Loucy (cell line): Measurements from ENCODE around the gene GYG1.

Experiments
- H2AFZ ChIP-seq: fragments of 200-600 bp; sonication (generic); 2 replicates; pipeline ENCODE4 v1.6.0; 2016; ENCODE audit warnings: antibody characterized with exemption, mild to moderate bottlenecking, low read length, moderate library complexity
- H3F3A ChIP-seq: fragments of 200-600 bp; 2 replicates; pipeline ENCODE4 v1.6.0; 2016; ENCODE audit warnings: antibody characterized with exemption, low read depth, mild to moderate bottlenecking
- H3K27me3 ChIP-seq: fragments of 200-600 bp; sonication (generic); 2 replicates; pipeline ENCODE4 v1.6.1; 2014; ENCODE audit warnings: low read length, mild to moderate bottlenecking; ENCODE audit not compliant: insufficient read depth, poor library complexity, severe bottlenecking
- H3K36me3 ChIP-seq: fragments of 200-600 bp; sonication (generic); 2 replicates; pipeline ENCODE4 v1.6.1; 2016; ENCODE audit warnings: low read length; ENCODE audit not compliant: insufficient read depth
- H3K4me1 ChIP-seq: fragments of 200-600 bp; sonication (generic); 2 replicates; pipeline ENCODE4 v1.5.1; 2014; ENCODE audit warnings: low read length, mild to moderate bottlenecking; ENCODE audit not compliant: insufficient read depth, poor library complexity, severe bottlenecking
- H3K4me2 ChIP-seq: fragments of 200-600 bp; sonication (generic); 2 replicates; pipeline ENCODE4 v1.6.0; 2014; ENCODE audit warnings: antibody characterized with exemption, low read length, low read depth, mild to moderate bottlenecking; ENCODE audit not compliant: poor library complexity, severe bottlenecking
- H3K4me3 ChIP-seq: fragments of 200-600 bp; sonication (generic); 2 replicates; pipeline ENCODE4 v1.5.1; 2014; ENCODE audit warnings: low read length, mild to moderate bottlenecking, mixed read lengths; ENCODE audit not compliant: poor library complexity, severe bottlenecking
- H3K79me2 ChIP-seq: fragments of 200-600 bp; sonication (generic); 2 replicates; pipeline ENCODE4 v1.6.1; 2014; ENCODE audit warnings: low read length; ENCODE audit not compliant: insufficient read depth
- H3K9ac ChIP-seq: fragments of 200-600 bp; sonication (generic); 2 replicates; pipeline ENCODE4 v1.6.0; 2014; ENCODE audit warnings: mild to moderate bottlenecking, low read depth, low read length, moderate library complexity; ENCODE audit not compliant: poor library complexity, severe bottlenecking
- H3K9me2 ChIP-seq: fragments of 200-600 bp; sonication (generic); replicated peaks from 2 replicates; pipeline ENCODE4 v1.6.1; 2016; ENCODE audit warnings: low read depth, low read length, mixed read lengths
- H3K9me3 ChIP-seq: fragments of 200-600 bp; sonication (generic); 2 replicates; pipeline ENCODE4 v1.6.1; 2014; ENCODE audit warnings: mild to moderate bottlenecking, antibody characterized with exemption, low read length, low read depth; ENCODE audit not compliant: insufficient read depth
- H4K20me1 ChIP-seq: fragments of 200-600 bp; sonication (generic); 2 replicates; pipeline ENCODE4 v1.6.0; 2014; ENCODE audit warnings: antibody characterized with exemption, low read length, mild to moderate bottlenecking; ENCODE audit not compliant: insufficient read depth, poor library complexity, severe bottlenecking
- EZH2phosphoT487 ChIP-seq: fragments of 200-600 bp; IDR thresholded peaks from 2 replicates; pipeline ENCODE4 v1.6.1; 2018; ENCODE audit warnings: antibody characterized with exemption, mild to moderate bottlenecking, moderate library complexity, borderline replicate concordance
- TF ChIP-seq, protein P1 (sequence below): fragments of 200-600 bp; sonication (generic); conservative IDR thresholded peaks from 2 replicates; pipeline ENCODE4 v1.5.1; 2014; ENCODE audit warnings: mild to moderate bottlenecking, antibody characterized with exemption, low read length

The GYG1 gene

DNA sequence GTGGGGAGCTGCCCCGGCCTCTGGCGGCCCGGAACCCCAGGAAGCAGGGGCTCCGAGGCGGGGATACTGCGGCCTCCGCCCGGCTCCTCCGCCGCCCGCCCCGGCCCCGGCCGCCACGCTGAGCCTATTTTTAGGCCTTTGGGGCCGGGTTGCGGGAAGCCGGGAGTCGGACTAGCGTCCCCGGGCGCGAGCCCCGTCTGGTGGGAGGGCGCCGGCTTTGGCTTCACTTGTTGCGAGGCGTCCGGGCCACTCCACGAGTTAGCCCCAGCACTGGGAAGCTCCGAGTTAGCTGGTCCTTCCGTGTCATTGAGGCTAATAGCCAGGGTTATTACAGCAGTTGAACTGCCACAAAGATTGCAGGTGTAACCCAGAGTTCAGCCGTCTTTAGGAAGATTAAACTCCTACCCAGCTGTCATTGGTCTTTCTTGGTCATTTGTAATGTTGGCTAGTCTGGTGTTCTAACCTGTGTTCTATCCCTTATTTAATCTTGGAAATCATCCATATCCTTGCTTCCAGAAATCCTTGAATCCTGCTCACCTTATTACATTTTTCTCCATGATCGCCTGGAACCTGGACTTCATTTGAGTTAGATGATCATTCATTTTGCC is 791 bp downstream of the GYG1 start:
- Histone ChIP-seq H3K4me1 (peaks cover 38% of the 10 kb centered on the region), H3K27me3 (no peaks in the 10 kb centered on the region), H3K9me2 (no peaks in the 10 kb centered on the region), H2AFZ (peak overlapping the region; percentile 100), H3K79me2 (peaks cover 26% of the 10 kb centered on the region; the same call in 1 of the 2 replicates), H3K4me3 (peak overlapping the region; percentile 79), H4K20me1 (peaks cover 7% of the 10 kb centered on the region), H3F3A (no peaks in the 10 kb centered on the region), H3K4me2 (peak overlapping the region; percentile 78), H3K9me3 (no peaks in the 10 kb centered on the region), H3K9ac (peak overlapping the region; percentile 86), H3K36me3 (0 out of 2 replicates have a peak, but pooled peaks cover 4% of the 10 kb centered on the region)
- TF ChIP-seq, protein P1, sequence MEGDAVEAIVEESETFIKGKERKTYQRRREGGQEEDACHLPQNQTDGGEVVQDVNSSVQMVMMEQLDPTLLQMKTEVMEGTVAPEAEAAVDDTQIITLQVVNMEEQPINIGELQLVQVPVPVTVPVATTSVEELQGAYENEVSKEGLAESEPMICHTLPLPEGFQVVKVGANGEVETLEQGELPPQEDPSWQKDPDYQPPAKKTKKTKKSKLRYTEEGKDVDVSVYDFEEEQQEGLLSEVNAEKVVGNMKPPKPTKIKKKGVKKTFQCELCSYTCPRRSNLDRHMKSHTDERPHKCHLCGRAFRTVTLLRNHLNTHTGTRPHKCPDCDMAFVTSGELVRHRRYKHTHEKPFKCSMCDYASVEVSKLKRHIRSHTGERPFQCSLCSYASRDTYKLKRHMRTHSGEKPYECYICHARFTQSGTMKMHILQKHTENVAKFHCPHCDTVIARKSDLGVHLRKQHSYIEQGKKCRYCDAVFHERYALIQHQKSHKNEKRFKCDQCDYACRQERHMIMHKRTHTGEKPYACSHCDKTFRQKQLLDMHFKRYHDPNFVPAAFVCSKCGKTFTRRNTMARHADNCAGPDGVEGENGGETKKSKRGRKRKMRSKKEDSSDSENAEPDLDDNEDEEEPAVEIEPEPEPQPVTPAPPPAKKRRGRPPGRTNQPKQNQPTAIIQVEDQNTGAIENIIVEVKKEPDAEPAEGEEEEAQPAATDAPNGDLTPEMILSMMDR, result no peak
- no peak for TF ChIP-seq EZH2phosphoT487

DNA sequence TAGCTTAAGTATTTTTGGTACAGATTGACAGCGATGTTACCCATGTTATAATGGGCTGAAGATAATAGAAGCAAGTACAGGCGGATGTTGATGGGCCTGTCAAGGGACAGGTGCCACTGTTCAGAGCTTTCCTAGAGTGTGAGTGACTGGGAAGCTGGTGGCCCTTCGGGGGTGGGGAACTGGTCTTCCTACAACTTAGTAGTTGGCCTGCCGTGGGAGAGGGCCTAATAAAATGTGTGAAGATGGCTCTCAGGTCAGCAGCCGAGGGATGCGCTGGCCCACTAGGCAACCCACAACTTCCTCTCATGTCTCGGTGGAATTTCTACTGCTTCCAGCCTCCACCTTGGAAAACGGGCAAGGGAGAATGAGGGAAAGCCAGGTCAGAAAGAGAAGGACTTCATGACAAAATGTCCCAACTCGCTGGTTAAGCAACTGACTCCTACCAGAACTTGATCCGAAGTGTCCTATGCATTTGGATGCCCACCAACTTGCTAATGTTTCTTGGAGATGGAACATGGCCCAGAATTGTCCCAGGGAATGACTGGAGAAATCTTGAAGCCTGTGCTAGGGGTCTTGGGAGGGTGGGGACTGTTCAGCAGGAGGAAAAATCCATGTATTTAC is 1.4 kb downstream of the GYG1 start:
- peak overlapping the region; percentile 79 for H3K4me3 ChIP-seq
- H3K9ac ChIP-seq, result peak overlapping the region; percentile 86

DNA sequence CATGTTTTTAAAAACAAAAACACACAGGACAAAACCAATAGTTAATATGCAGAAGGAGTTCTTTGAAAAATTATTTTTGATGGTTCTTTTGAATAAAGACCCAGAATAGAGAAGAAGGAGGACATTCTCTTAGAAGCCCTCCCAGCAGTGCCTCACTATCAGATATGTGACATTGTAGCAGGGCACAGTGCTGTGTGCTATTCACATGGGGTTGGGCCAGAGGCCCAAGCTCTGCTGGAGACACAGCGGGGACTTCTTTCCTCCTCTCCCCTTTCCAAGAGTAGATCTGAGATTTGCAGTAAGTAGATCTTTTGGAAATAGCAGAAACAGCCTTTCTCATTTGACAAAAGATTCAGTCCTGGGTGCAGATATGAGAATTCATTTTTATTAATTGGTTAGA is 6.3 kb downstream of the GYG1 start:
- H3K27me3 ChIP-seq, result no peaks in the 10 kb centered on the region
- H3K9ac ChIP-seq, result no peak overlapping the region
- H4K20me1 ChIP-seq, result peaks cover 7% of the 10 kb centered on the region
- no peak overlapping the region for H3K4me2 ChIP-seq
- H3K4me3 ChIP-seq, result no peak overlapping the region
- peaks cover 18% of the 10 kb centered on the region for H3K79me2 ChIP-seq
- H3K9me3 ChIP-seq, result no peaks in the 10 kb centered on the region
- no peaks in the 10 kb centered on the region for H3K9me2 ChIP-seq
- H3K4me1 ChIP-seq, result peaks cover 52% of the 10 kb centered on the region
- TF ChIP-seq EZH2phosphoT487, result no peak
- TF ChIP-seq, protein P1, result no peak
- no peaks in the 10 kb centered on the region for H3F3A ChIP-seq
- 0 out of 2 replicates have a peak, but pooled peaks cover 4% of the 10 kb centered on the region for H3K36me3 ChIP-seq
- H2AFZ ChIP-seq, result no peak overlapping the region

More for the DNA sequence above, 1.4 kb downstream of the GYG1 start:
- H3K27me3 ChIP-seq, result no peaks in the 10 kb centered on the region
- TF ChIP-seq, protein P1, result no peak
- TF ChIP-seq EZH2phosphoT487, result no peak
- peak overlapping the region; percentile 78 for H3K4me2 ChIP-seq
- H3K4me1 ChIP-seq, result peaks cover 38% of the 10 kb centered on the region
- H4K20me1 ChIP-seq, result peaks cover 7% of the 10 kb centered on the region
- 0 out of 2 replicates have a peak, but pooled peaks cover 4% of the 10 kb centered on the region for H3K36me3 ChIP-seq
- H3K79me2 ChIP-seq, result peaks cover 26% of the 10 kb centered on the region; the same call in 1 of the 2 replicates
- H3K9me2 ChIP-seq, result no peaks in the 10 kb centered on the region
- H3K9me3 ChIP-seq, result no peaks in the 10 kb centered on the region
- no peak overlapping the region for H2AFZ ChIP-seq
- no peaks in the 10 kb centered on the region for H3F3A ChIP-seq
